NCI-H1930 (cell line): ENCODE results near the gene SLC6A19.

Experiments used
- DNase-seq, 2 experiments: peaks; one replicate each; lab custom pipeline; 2025; lab: John Stamatoyannopoulos, UW

Gene SLC6A19

GRCh38 chr5:1244255-1244654 lies 42.9 kb downstream of the SLC6A19 start:
- no peak for DNase-seq

GRCh38 chr5:1244976-1245375 lies 43.6 kb downstream of the SLC6A19 start:
- no peak for DNase-seq

- no peak for DNase-seq
Measured at GRCh38 chr5:1245905-1246576, 44.6 kb downstream of the SLC6A19 start.

- DNase-seq = no peak
Measured at GRCh38 chr5:1246711-1247431, 45.5 kb downstream of the SLC6A19 start.

- no peak for DNase-seq
Measured at GRCh38 chr5:1247811-1248210, 46.4 kb downstream of the SLC6A19 start.

GRCh38 chr5:1249366-1250280 lies 48.2 kb downstream of the SLC6A19 start:
- DNase-seq = no peak

- DNase-seq = no peak
Measured at GRCh38 chr5:1251678-1252580, 50.5 kb downstream of the SLC6A19 start.

- DNase-seq = no peak
Measured at GRCh38 chr5:1252681-1253080, 51.3 kb downstream of the SLC6A19 start.

GRCh38 chr5:1253456-1254105 lies 52.2 kb downstream of the SLC6A19 start:
- no peak for DNase-seq

- no peak for DNase-seq
Measured at GRCh38 chr5:1254196-1254595, 52.8 kb downstream of the SLC6A19 start.

- no peak for DNase-seq
Measured at GRCh38 chr5:1255081-1255561, 53.7 kb downstream of the SLC6A19 start.

GRCh38 chr5:1256776-1257175 lies 55.4 kb downstream of the SLC6A19 start:
- DNase-seq = no peak

GRCh38 chr5:1257363-1257762 lies 56.0 kb downstream of the SLC6A19 start:
- DNase-seq = no peak

- DNase-seq = no peak
Measured at GRCh38 chr5:1257841-1258240, 56.4 kb downstream of the SLC6A19 start.

GRCh38 chr5:1259806-1260480 lies 58.5 kb downstream of the SLC6A19 start:
- no peak for DNase-seq

- DNase-seq = no peak
Measured at GRCh38 chr5:1261643-1262042, 60.2 kb downstream of the SLC6A19 start.

- peak in 1 of 2 experiments; percentile 32 for DNase-seq
Measured at GRCh38 chr5:1262381-1262780, 61.0 kb downstream of the SLC6A19 start.

- DNase-seq = no peak
Measured at GRCh38 chr5:1264211-1264610, 62.8 kb downstream of the SLC6A19 start.

GRCh38 chr5:1265026-1265425 lies 63.6 kb downstream of the SLC6A19 start:
- no peak for DNase-seq
